SH-SY5Y (cell line): ENCODE data around the gene KLHL8.

Experiments
- GATA2 ChIP-seq: IDR thresholded peaks from 2 replicates; pipeline ENCODE4 v1.6.1; 2011; ENCODE audit warnings: mild to moderate bottlenecking, low read depth, low read length
- GATA3 ChIP-seq: IDR thresholded peaks from 2 replicates; pipeline ENCODE4 v1.6.1; 2011; ENCODE audit warnings: low read depth, mild to moderate bottlenecking, low read length, moderate library complexity

DNA sequence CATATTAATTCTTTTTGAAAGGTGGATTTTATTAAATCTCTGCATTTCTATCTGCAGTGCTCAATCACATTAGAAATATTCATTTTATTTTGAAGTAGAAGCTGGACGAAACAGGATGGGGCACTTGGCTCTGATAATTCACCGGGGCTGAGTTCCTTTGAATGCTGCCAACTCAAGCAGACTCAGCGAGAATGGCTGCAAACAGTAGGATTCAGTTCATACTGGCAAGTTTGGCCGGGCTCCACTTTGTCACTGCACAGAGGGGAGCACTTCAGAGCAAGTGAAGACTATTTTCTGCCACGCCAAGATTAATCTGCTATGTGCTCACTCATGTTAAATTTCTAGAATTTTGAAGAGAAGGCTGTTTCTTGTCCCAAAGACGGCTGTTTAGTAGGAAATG is 30.7 kb upstream of the KLHL8 start:
- TF ChIP-seq GATA2 (no peak), GATA3 (no peak)
